ENCODE measurements around the gene MAPK10. TPM values are rescaled to one million over a fixed set of nuclear protein-coding genes. Genes with fewer than 3 reads are reported as not detected.
"Not testable (repeated sequence)": the region's sequence is repeated elsewhere in the genome, so short reads cannot be mapped to it uniquely, and the experiment has no call there.

MAPK10 gene
- total and polyA plus RNA-seq, 2 donors (not counting 1 experiment from before 2014, with no cell fraction given): 3.8 to 20.0 TPM

DNA sequence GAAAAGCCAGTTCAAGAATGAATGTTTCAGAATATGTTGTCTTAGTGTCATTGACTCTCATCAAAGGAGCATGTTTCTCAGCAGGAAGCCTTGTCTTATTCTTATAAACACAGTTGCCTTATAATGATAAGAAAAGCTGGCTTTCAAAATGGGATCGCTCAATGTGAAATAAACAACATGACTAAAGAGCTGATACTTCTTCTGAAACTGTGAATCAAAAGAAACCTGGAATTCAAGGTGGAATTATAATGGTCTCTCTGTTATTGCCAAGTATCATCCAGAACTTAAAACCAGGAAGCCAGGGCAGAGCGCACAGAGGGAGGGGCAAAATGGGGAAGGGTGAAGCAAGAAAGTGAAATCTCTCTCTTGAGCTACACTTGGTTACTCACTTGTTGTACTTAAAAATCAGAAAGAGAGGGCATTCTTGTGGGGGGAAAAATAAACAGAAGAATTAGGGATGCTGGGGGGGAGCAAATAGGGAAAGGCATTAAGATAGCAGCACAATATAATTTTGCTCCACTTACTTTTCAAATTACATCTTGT lies 270.0 kb downstream of the MAPK10 start:
- TF ChIP-seq EZH2 (IDR thresholded peaks at IDR 0.05; ENCODE audit: low read length, missing control alignments): no peak
- TF ChIP-seq, protein P1, sequence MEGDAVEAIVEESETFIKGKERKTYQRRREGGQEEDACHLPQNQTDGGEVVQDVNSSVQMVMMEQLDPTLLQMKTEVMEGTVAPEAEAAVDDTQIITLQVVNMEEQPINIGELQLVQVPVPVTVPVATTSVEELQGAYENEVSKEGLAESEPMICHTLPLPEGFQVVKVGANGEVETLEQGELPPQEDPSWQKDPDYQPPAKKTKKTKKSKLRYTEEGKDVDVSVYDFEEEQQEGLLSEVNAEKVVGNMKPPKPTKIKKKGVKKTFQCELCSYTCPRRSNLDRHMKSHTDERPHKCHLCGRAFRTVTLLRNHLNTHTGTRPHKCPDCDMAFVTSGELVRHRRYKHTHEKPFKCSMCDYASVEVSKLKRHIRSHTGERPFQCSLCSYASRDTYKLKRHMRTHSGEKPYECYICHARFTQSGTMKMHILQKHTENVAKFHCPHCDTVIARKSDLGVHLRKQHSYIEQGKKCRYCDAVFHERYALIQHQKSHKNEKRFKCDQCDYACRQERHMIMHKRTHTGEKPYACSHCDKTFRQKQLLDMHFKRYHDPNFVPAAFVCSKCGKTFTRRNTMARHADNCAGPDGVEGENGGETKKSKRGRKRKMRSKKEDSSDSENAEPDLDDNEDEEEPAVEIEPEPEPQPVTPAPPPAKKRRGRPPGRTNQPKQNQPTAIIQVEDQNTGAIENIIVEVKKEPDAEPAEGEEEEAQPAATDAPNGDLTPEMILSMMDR (conservative IDR thresholded peaks at IDR 0.05 in 1 of 2, IDR thresholded peaks at IDR 0.05 in 1 of 2; ENCODE audit: low read depth in 1 of 2, low read length in 2 of 2): no peak
- Histone ChIP-seq H2AFZ (ENCODE audit: low read length) (peak overlapping the region; percentile 63), H3K4me1 (ENCODE audit: control insufficient read depth, extremely low read depth, insufficient read depth, low read length) (no peaks in the 10 kb centered on the region), H3K9me3 (ENCODE audit: control insufficient read depth, insufficient read depth, low read depth, low read length) (no peaks in the 10 kb centered on the region), H3K4me3 (replicated peaks in 1 of 4; ENCODE audit: control extremely low read depth in 1 of 4, insufficient read depth in 1 of 4, low read depth in 3 of 4, low read length in 4 of 4) (no peak overlapping the region), H3K79me2 (ENCODE audit: control insufficient read depth, insufficient read depth, low read length) (no peaks in the 10 kb centered on the region), H3K36me3 (ENCODE audit: control insufficient read depth, insufficient read depth, low read length) (no peaks in the 10 kb centered on the region), H3K9ac (ENCODE audit: insufficient read depth, low read length) (no peak overlapping the region), H3K27me3 (ENCODE audit: control insufficient read depth, insufficient read depth, low read length) (no peaks in the 10 kb centered on the region), H3K4me2 (ENCODE audit: extremely low read depth, insufficient read depth, low read length) (no peak overlapping the region), H4K20me1 (ENCODE audit: control insufficient read depth, extremely low read depth, insufficient read depth, low read length) (no peaks in the 10 kb centered on the region), H3K27ac (ENCODE audit: insufficient read depth, low read length) (no peak overlapping the region)
- peak in 1 of 2 donors; percentile 70 for DNase-seq (ENCODE audit: low read depth in 2 of 2)

DNA sequence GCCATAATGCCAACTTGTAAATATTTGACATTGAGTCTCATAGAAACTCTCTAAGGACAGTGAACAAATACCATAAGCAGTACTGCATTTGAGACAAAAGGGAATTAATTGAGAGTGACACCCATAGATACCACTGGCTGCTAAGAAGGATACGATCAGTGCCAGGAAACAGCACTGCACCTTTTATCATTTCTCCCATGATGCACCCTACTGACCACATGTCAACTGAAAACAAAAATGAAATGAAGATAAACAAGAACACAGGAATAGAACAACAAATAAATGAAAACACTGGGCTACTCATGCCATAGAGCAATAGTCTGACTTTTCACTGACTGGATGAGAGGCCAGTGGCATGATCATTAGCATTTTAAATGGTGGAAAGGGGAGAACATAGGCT lies 270.8 kb downstream of the MAPK10 start:
- no peaks in the 10 kb centered on the region for H3K4me1 ChIP-seq (ENCODE audit: control insufficient read depth, extremely low read depth, insufficient read depth, low read length)
- H3K9me3 ChIP-seq (ENCODE audit: control insufficient read depth, insufficient read depth, low read depth, low read length): no peaks in the 10 kb centered on the region
- H2AFZ ChIP-seq (ENCODE audit: low read length): peak overlapping the region; percentile 46
- TF ChIP-seq, protein P1 (conservative IDR thresholded peaks at IDR 0.05 in 1 of 2, IDR thresholded peaks at IDR 0.05 in 1 of 2; ENCODE audit: low read depth in 1 of 2, low read length in 2 of 2): no peak
- no peak for TF ChIP-seq EZH2 (IDR thresholded peaks at IDR 0.05; ENCODE audit: low read length, missing control alignments)
- H3K27ac ChIP-seq (ENCODE audit: insufficient read depth, low read length): no peak overlapping the region
- no peaks in the 10 kb centered on the region for H3K79me2 ChIP-seq (ENCODE audit: control insufficient read depth, insufficient read depth, low read length)
- no peaks in the 10 kb centered on the region for H3K36me3 ChIP-seq (ENCODE audit: control insufficient read depth, insufficient read depth, low read length)
- H4K20me1 ChIP-seq (ENCODE audit: control insufficient read depth, extremely low read depth, insufficient read depth, low read length): no peaks in the 10 kb centered on the region
- DNase-seq (ENCODE audit: low read depth in 2 of 2): no peak
- no peaks in the 10 kb centered on the region for H3K27me3 ChIP-seq (ENCODE audit: control insufficient read depth, insufficient read depth, low read length)
- no peak overlapping the region for H3K9ac ChIP-seq (ENCODE audit: insufficient read depth, low read length)
- H3K4me2 ChIP-seq (ENCODE audit: extremely low read depth, insufficient read depth, low read length): no peak overlapping the region
- no peak overlapping the region for H3K4me3 ChIP-seq (replicated peaks in 1 of 4; ENCODE audit: control extremely low read depth in 1 of 4, insufficient read depth in 1 of 4, low read depth in 3 of 4, low read length in 4 of 4)

DNA sequence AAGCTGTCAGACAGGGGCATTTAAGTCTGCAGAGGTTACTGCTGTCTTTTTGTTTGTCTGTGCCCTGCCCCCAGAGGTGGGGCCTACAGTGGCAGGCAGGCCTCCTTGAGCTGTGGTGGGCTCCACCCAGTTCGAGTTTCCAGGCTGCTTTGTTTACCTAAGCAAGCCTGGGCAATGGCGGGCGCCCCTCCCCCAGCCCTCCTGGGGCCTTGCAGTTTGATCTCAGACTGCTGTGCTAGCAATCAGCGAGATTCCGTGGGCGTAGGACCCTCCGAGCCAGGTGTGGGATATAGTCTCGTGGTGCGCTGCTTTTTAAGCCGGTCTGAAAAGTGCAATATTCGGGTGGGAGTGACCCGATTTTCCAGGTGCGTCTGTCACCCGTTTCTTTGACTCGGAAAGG lies 284.1 kb downstream of the MAPK10 start:
- H4K20me1 ChIP-seq (ENCODE audit: control insufficient read depth, extremely low read depth, insufficient read depth, low read length); H3K4me2 ChIP-seq (ENCODE audit: extremely low read depth, insufficient read depth, low read length); H3K4me1 ChIP-seq (ENCODE audit: control insufficient read depth, extremely low read depth, insufficient read depth, low read length); H3K9me3 ChIP-seq (ENCODE audit: control insufficient read depth, insufficient read depth, low read depth, low read length); H2AFZ ChIP-seq (ENCODE audit: low read length); H3K36me3 ChIP-seq (ENCODE audit: control insufficient read depth, insufficient read depth, low read length); H3K79me2 ChIP-seq (ENCODE audit: control insufficient read depth, insufficient read depth, low read length); H3K27me3 ChIP-seq (ENCODE audit: control insufficient read depth, insufficient read depth, low read length); DNase-seq (ENCODE audit: low read depth in 2 of 2); H3K27ac ChIP-seq (ENCODE audit: insufficient read depth, low read length); H3K4me3 ChIP-seq (replicated peaks in 1 of 4; ENCODE audit: control extremely low read depth in 1 of 4, insufficient read depth in 1 of 4, low read depth in 3 of 4, low read length in 4 of 4); H3K9ac ChIP-seq (ENCODE audit: insufficient read depth, low read length): not testable (repeated sequence)

All from fibroblast of lung (primary cell).